ENCODE data around the gene TMEM120A. TPM values are rescaled to one million over a fixed set of nuclear protein-coding genes. Genes with fewer than 3 reads are reported as not detected.

TMEM120A gene
- polyA plus RNA-seq, 1 donor (not counting 4 experiments of a cell fraction or from before 2014, with no cell fraction given), result 47.0 TPM

GRCh38 chr7:75958802-75959543 lies 35.4 kb downstream of the TMEM120A start:
- no peaks in the 10 kb centered on the region for H3K79me2 ChIP-seq (ENCODE audit: control insufficient read depth, insufficient read depth, low read length)
- no peaks in the 10 kb centered on the region for H3K9me1 ChIP-seq (ENCODE audit: control insufficient read depth, extremely low read depth, insufficient read depth, low read length)
- no peaks in the 10 kb centered on the region for H4K20me1 ChIP-seq (ENCODE audit: control insufficient read depth, extremely low read depth, insufficient read depth, low read length)
- FAIRE-seq, result no peak
- no peak overlapping the region for H3K9ac ChIP-seq (ENCODE audit: control insufficient read depth, extremely low read depth, insufficient read depth, low read length)
- H3K4me3 ChIP-seq (ENCODE audit: control insufficient read depth in 2 of 3, extremely low read depth in 1 of 3, insufficient read depth in 2 of 3, low read depth in 1 of 3, low read length in 3 of 3), result no peak overlapping the region
- DNase-seq (ENCODE audit: low read depth, low spot score), result no peak
- no peak for TF ChIP-seq EZH2 (IDR thresholded peaks at IDR 0.05; ENCODE audit: low read length)
- TF ChIP-seq, protein P1, sequence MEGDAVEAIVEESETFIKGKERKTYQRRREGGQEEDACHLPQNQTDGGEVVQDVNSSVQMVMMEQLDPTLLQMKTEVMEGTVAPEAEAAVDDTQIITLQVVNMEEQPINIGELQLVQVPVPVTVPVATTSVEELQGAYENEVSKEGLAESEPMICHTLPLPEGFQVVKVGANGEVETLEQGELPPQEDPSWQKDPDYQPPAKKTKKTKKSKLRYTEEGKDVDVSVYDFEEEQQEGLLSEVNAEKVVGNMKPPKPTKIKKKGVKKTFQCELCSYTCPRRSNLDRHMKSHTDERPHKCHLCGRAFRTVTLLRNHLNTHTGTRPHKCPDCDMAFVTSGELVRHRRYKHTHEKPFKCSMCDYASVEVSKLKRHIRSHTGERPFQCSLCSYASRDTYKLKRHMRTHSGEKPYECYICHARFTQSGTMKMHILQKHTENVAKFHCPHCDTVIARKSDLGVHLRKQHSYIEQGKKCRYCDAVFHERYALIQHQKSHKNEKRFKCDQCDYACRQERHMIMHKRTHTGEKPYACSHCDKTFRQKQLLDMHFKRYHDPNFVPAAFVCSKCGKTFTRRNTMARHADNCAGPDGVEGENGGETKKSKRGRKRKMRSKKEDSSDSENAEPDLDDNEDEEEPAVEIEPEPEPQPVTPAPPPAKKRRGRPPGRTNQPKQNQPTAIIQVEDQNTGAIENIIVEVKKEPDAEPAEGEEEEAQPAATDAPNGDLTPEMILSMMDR (optimal IDR thresholded peaks at IDR 0.05 in 1 of 3, IDR thresholded peaks at IDR 0.05 in 1 of 3, conservative IDR thresholded peaks at IDR 0.05 in 1 of 3; ENCODE audit: extremely low read depth in 1 of 3, insufficient read depth in 2 of 3, low read length in 3 of 3), result no peak
- peaks cover 10 to 15% of the 10 kb centered on the region in 2 experiments for H3K36me3 ChIP-seq (ENCODE audit: control insufficient read depth in 2 of 2, extremely low read depth in 1 of 2, insufficient read depth in 2 of 2, low read length in 2 of 2)
- H3K4me2 ChIP-seq (ENCODE audit: control insufficient read depth, extremely low read depth, insufficient read depth, low read depth, low read length), result no peak overlapping the region
- H3K27ac ChIP-seq (ENCODE audit: control insufficient read depth, insufficient read depth, low read length), result no peak overlapping the region
- peaks cover 3% of the 10 kb centered on the region for H3K4me1 ChIP-seq (ENCODE audit: control insufficient read depth, extremely low read depth, insufficient read depth, low read length)
- dilution Hi-C loops (cut with MboI; ENCODE audit: extremely low pct_ligation_motif_present, low sequenced_read_pairs), result no loop called here
- H3K9me3 ChIP-seq (ENCODE audit: control insufficient read depth, low read depth, low read length), result no peaks in the 10 kb centered on the region
- no peaks in the 10 kb centered on the region for H3K27me3 ChIP-seq (ENCODE audit: control insufficient read depth, extremely low read depth, insufficient read depth, low read length)
- no peak overlapping the region for H2AFZ ChIP-seq (ENCODE audit: control insufficient read depth, low read length)

DNA sequence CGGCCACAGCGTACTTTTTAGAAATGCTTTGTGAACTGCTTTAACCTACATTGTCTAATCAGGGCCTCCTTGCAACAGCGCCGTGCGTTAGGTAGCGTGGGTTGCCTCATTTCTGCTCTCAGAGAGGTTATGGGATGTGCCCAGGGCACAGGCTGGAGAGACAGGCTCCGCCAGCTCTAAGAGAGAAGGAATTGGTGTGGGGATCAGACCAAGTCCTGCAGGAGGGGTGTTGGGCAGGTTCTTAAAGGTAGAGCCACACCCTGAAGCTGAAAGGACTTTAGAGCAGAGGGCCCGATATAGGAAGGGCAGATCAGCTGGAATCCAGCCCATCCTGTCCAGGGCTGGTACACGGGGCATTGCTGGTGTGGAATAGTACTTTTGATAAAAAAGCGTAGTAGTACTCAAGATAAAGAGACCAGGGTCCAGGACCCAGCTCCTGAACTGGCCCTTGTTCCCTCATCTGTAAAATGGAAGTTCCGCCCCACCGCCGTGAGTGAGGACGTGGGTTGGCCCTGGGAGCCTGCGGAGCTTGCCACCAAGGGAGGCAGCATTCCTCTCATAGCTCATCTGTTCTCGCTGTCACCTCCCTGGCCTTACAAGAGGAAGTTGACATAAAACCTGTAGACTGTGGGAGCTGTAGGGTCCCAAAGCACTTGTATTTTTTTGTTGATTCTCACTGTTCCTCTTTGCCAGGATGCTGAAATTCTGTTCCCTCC lies 37.2 kb downstream of the TMEM120A start:
- no peak overlapping the region for H3K4me2 ChIP-seq (ENCODE audit: control insufficient read depth, extremely low read depth, insufficient read depth, low read depth, low read length)
- no peak for FAIRE-seq
- H3K36me3 ChIP-seq (ENCODE audit: control insufficient read depth in 2 of 2, extremely low read depth in 1 of 2, insufficient read depth in 2 of 2, low read length in 2 of 2), result peaks cover 13 to 15% of the 10 kb centered on the region in 2 experiments
- H2AFZ ChIP-seq (ENCODE audit: control insufficient read depth, low read length), result no peak overlapping the region
- peaks cover 3% of the 10 kb centered on the region for H3K4me1 ChIP-seq (ENCODE audit: control insufficient read depth, extremely low read depth, insufficient read depth, low read length)
- TF ChIP-seq, protein P1 (optimal IDR thresholded peaks at IDR 0.05 in 1 of 3, IDR thresholded peaks at IDR 0.05 in 1 of 3, conservative IDR thresholded peaks at IDR 0.05 in 1 of 3; ENCODE audit: extremely low read depth in 1 of 3, insufficient read depth in 2 of 3, low read length in 3 of 3), result no peak
- TF ChIP-seq EZH2 (IDR thresholded peaks at IDR 0.05; ENCODE audit: low read length), result no peak
- H4K20me1 ChIP-seq (ENCODE audit: control insufficient read depth, extremely low read depth, insufficient read depth, low read length), result no peaks in the 10 kb centered on the region
- H3K9ac ChIP-seq (ENCODE audit: control insufficient read depth, extremely low read depth, insufficient read depth, low read length), result no peak overlapping the region
- no peak overlapping the region for H3K27ac ChIP-seq (ENCODE audit: control insufficient read depth, insufficient read depth, low read length)
- dilution Hi-C loops (cut with MboI; ENCODE audit: extremely low pct_ligation_motif_present, low sequenced_read_pairs), result no loop called here
- H3K9me1 ChIP-seq (ENCODE audit: control insufficient read depth, extremely low read depth, insufficient read depth, low read length), result no peaks in the 10 kb centered on the region
- H3K27me3 ChIP-seq (ENCODE audit: control insufficient read depth, extremely low read depth, insufficient read depth, low read length), result no peaks in the 10 kb centered on the region
- no peak overlapping the region for H3K4me3 ChIP-seq (ENCODE audit: control insufficient read depth in 2 of 3, extremely low read depth in 1 of 3, insufficient read depth in 2 of 3, low read depth in 1 of 3, low read length in 3 of 3)
- H3K79me2 ChIP-seq (ENCODE audit: control insufficient read depth, insufficient read depth, low read length), result no peaks in the 10 kb centered on the region
- DNase-seq (ENCODE audit: low read depth, low spot score), result no peak
- H3K9me3 ChIP-seq (ENCODE audit: control insufficient read depth, low read depth, low read length), result no peaks in the 10 kb centered on the region

Data from keratinocyte (primary cell).